Nephron (organoid): ENCODE data around the gene CD46.

Experiments
- H3K27ac Mint-ChIP-seq, 3 experiments: 2 replicates each; pipeline ENCODE4 v1.8.0; 2020; ENCODE audit warnings: mixed read lengths in 3 of 3, mild to moderate bottlenecking in 2 of 3, moderate library complexity in 1 of 3
- H3K27me3 Mint-ChIP-seq: 2 replicates; pipeline ENCODE4 v1.8.0; 2021; ENCODE audit warnings: low read depth, mild to moderate bottlenecking, moderate library complexity, mixed read lengths
- H3K36me3 Mint-ChIP-seq: 2 replicates; pipeline ENCODE4 v1.8.0; 2020; ENCODE audit warnings: low read depth, mixed read lengths
- H3K4me1 Mint-ChIP-seq: 2 replicates; pipeline ENCODE4 v1.8.0; 2020; ENCODE audit warnings: mixed read lengths
- H3K4me3 Mint-ChIP-seq, 3 experiments: 2 replicates each; pipeline ENCODE4 v1.8.0; 2020; ENCODE audit warnings: mild to moderate bottlenecking in 3 of 3, mixed read lengths in 3 of 3, moderate library complexity in 2 of 3
- H3K9me3 Mint-ChIP-seq: 2 replicates; pipeline ENCODE4 v1.8.0; 2020; ENCODE audit warnings: mixed read lengths
- TF ChIP-seq, protein P1 (sequence below), 3 experiments: fragments of 200-600 bp; sonication (generic); IDR thresholded peaks; one replicate each; pipeline ENCODE4 v1.5.0; 2021; ENCODE audit warnings: antibody characterized with exemption in 3 of 3; ENCODE audit not compliant: unreplicated experiment in 3 of 3

Gene CD46

DNA sequence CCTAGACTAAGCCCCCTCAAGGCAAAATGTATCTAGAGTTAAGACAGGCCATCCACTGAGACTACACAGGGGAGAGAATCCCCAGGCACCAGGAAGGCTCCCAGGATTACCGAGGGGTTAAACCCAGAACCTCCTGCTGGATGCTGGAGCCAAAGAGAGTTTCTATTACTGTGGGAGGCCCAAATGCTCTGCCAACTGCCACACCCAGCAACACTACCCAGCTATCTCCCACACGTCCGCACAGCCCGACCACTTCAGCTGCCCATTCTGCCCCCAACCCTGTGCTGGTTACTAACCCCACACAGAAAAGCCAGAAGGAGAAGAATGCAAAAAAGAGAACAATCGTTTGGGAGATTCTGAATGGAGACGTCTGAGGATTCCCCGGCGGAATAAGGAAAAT, 63.6 kb downstream of the CD46 start:
- TF ChIP-seq, protein P1, sequence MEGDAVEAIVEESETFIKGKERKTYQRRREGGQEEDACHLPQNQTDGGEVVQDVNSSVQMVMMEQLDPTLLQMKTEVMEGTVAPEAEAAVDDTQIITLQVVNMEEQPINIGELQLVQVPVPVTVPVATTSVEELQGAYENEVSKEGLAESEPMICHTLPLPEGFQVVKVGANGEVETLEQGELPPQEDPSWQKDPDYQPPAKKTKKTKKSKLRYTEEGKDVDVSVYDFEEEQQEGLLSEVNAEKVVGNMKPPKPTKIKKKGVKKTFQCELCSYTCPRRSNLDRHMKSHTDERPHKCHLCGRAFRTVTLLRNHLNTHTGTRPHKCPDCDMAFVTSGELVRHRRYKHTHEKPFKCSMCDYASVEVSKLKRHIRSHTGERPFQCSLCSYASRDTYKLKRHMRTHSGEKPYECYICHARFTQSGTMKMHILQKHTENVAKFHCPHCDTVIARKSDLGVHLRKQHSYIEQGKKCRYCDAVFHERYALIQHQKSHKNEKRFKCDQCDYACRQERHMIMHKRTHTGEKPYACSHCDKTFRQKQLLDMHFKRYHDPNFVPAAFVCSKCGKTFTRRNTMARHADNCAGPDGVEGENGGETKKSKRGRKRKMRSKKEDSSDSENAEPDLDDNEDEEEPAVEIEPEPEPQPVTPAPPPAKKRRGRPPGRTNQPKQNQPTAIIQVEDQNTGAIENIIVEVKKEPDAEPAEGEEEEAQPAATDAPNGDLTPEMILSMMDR (IDR thresholded peaks at IDR 0.05; ENCODE audit: unreplicated experiment in 3 of 3) = no peak
- Mint-ChIP-seq H3K27me3 (peaks cover 3% of the 10 kb centered on the region), H3K36me3 (peaks cover 3% of the 10 kb centered on the region), H3K27ac (no peak overlapping the region), H3K4me1 (no peaks in the 10 kb centered on the region), H3K9me3 (no peaks in the 10 kb centered on the region), H3K4me3 (no peak overlapping the region)

DNA sequence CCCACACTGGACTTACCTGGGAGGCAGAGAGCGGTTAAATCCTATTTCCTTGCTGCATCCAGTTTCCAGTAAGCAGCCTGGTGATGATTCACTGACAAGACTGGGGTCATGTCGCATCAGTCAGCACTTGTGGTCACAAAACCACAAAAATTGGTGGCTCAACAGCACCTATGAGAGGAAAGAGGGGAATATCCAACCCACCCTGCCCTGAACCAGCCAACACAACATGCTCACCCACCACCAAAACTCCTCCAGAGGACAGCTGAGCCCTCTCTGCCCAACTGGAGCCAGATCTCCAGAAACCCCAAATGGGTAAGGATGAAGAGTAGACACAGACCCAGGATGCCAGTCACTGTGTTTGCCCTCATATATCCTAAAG, 64.0 kb downstream of the CD46 start:
- TF ChIP-seq, protein P1 (IDR thresholded peaks at IDR 0.05; ENCODE audit: unreplicated experiment in 3 of 3) = no peak
- no peak overlapping the region for H3K4me3 Mint-ChIP-seq
- H3K36me3 Mint-ChIP-seq = peaks cover 3% of the 10 kb centered on the region
- no peak overlapping the region for H3K27ac Mint-ChIP-seq
- H3K9me3 Mint-ChIP-seq = no peaks in the 10 kb centered on the region
- H3K27me3 Mint-ChIP-seq = peaks cover 3% of the 10 kb centered on the region
- no peaks in the 10 kb centered on the region for H3K4me1 Mint-ChIP-seq

DNA sequence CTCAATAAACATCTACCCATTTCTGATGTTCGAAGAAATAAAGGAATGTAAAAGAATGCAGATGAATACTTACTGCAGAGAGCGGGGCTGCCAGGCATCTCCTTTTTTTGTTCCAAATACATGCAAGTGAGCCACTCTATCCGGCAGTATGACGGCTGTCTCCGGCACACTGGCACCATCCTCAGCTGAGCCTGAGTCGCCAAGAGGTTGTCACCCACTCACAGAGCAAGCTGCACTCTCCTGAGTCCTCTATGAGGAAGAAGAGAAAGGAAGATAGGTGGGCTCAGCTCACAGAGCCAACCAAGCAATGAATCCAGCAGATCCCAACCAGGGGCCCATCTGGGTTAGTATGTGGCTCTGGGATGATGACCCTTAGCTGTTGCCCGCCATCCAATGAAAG, 65.3 kb downstream of the CD46 start:
- Mint-ChIP-seq H3K4me1 (no peaks in the 10 kb centered on the region), H3K27ac (no peak overlapping the region), H3K27me3 (peaks cover 5% of the 10 kb centered on the region), H3K4me3 (no peak overlapping the region), H3K9me3 (no peaks in the 10 kb centered on the region), H3K36me3 (peaks cover 3% of the 10 kb centered on the region)
- TF ChIP-seq, protein P1 (IDR thresholded peaks at IDR 0.05; ENCODE audit: unreplicated experiment in 3 of 3) = no peak

DNA sequence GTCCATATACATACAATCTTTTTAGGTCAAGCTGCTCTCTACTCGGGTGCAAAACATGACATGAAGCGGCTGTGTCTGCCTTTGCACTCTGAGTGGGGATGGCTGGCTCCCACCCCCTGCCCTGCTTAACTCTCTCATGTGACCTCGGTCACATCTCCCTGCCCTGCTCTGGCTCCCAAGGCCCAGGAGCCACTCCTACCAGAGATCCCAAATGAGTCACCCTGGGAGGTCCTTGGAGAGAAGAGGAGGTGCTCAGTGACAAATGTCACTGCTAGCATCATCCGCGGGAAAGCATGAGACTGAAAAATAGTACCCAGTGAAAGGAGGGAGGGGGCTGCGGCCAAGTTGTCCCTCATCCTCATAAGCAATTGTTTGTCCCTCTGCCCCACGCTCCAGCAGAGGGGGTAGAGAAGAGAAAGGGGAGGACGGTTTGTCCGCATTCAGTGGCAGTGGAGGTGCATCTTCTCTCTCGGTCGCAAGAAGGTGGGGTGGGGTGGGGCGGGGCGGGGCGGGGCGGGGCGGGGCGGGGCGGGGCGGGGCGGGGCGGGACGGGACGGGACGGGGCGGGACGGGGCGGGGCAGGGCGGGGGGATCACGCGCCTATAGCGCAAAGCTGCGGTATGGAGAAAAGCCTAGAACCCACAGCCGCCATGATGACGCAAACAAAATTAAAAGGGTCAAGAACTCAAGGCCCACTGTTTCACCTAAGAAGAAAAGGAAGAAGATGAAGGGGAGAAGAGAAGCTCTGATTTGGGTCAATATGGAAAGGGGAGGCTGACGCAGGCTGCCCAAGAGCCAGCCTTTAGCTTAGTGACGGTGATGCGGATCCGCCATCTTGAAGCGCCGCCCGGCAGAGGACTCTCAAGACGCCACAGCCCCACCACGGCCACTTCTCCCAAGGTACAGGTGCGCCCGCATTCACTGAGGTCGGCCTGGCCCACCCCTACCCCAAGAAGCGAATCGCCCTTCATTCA, 66.2 kb downstream of the CD46 start:
- TF ChIP-seq, protein P1 (IDR thresholded peaks at IDR 0.05; ENCODE audit: unreplicated experiment in 3 of 3) = no peak
- peaks cover 5% of the 10 kb centered on the region for H3K4me1 Mint-ChIP-seq
- peaks cover 3% of the 10 kb centered on the region for H3K36me3 Mint-ChIP-seq
- H3K4me3 Mint-ChIP-seq = no peak overlapping the region
- no peaks in the 10 kb centered on the region for H3K9me3 Mint-ChIP-seq
- H3K27ac Mint-ChIP-seq = no peak overlapping the region
- H3K27me3 Mint-ChIP-seq = peaks cover 9% of the 10 kb centered on the region

DNA sequence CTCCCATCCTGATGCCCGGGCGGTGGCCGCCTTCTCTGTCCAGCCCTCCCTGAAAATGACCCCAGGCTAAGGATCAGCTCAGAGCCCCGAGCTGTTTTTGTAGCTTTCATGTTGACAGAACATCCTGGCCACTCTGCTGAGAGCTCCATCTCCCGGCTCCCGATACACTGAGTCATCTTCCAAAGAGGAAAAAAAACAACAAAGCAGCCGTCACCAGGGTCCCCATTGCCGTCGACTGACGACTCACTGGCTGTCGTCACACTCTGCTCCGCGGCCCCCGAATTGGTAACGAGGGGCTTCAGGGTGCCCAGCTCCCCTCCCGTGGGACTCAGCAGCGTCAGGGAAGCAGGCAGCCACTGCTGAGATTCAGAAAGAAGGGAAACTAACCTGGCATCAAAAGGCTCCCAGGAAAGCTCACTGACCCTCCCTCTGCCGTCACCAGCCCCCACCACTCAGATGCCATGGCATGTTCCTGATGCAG, 67.2 kb downstream of the CD46 start:
- Mint-ChIP-seq H3K4me1 (peaks cover 9% of the 10 kb centered on the region), H3K36me3 (peaks cover 3% of the 10 kb centered on the region), H3K4me3 (no peak overlapping the region), H3K27me3 (peaks cover 13% of the 10 kb centered on the region), H3K9me3 (no peaks in the 10 kb centered on the region), H3K27ac (no peak overlapping the region)
- TF ChIP-seq, protein P1 (IDR thresholded peaks at IDR 0.05; ENCODE audit: unreplicated experiment in 3 of 3) = no peak
